GM18907 (cell line): Measurements from ENCODE around the gene NFYC.
"Not testable (repeated sequence)": the region's sequence is repeated elsewhere in the genome, so short reads cannot be mapped to it uniquely, and the experiment has no call there.

Experiments
- ATAC-seq: cut with Tn5 transposase; IDR thresholded peaks from one replicate; pipeline ENCODE4 v1.9.1; 2021; ENCODE audit warnings: mild to moderate bottlenecking, moderate library complexity; ENCODE audit not compliant: unreplicated experiment

NFYC gene

GRCh38 chr1:40704817-40705733, 13.6 kb downstream of the NFYC start:
- no peak for ATAC-seq

- no peak for ATAC-seq
Measured at GRCh38 chr1:40706626-40707025, 15.1 kb downstream of the NFYC start.

GRCh38 chr1:40708750-40709099, 17.2 kb downstream of the NFYC start:
- peak; percentile 73 for ATAC-seq

- ATAC-seq = peak; percentile 82
Measured at GRCh38 chr1:40709100-40709801, 17.7 kb downstream of the NFYC start.

- ATAC-seq = no peak
Measured at GRCh38 chr1:40709802-40710278, 18.3 kb downstream of the NFYC start.

GRCh38 chr1:40710581-40711315, 19.2 kb downstream of the NFYC start:
- no peak for ATAC-seq

- no peak for ATAC-seq
Measured at GRCh38 chr1:40711465-40712404, 20.2 kb downstream of the NFYC start.

GRCh38 chr1:40712405-40712944, 21.0 kb downstream of the NFYC start:
- ATAC-seq = no peak

- no peak for ATAC-seq
Measured at GRCh38 chr1:40712997-40713396, 21.5 kb downstream of the NFYC start.

- no peak for ATAC-seq
Measured at GRCh38 chr1:40715491-40716059, 24.1 kb downstream of the NFYC start.

GRCh38 chr1:40717065-40717464, 25.6 kb downstream of the NFYC start:
- ATAC-seq = no peak

GRCh38 chr1:40717955-40718354, 26.5 kb downstream of the NFYC start:
- ATAC-seq = no peak

- no peak for ATAC-seq
Measured at GRCh38 chr1:40720493-40720892, 29.0 kb downstream of the NFYC start.

GRCh38 chr1:40722622-40723021, 31.1 kb downstream of the NFYC start:
- ATAC-seq = no peak

GRCh38 chr1:40723196-40723955, 31.9 kb downstream of the NFYC start:
- no peak for ATAC-seq

GRCh38 chr1:40727662-40728061, 36.2 kb downstream of the NFYC start:
- ATAC-seq = not testable (repeated sequence)

- not testable (repeated sequence) for ATAC-seq
Measured at GRCh38 chr1:40729316-40729862, 37.9 kb downstream of the NFYC start.

- no peak for ATAC-seq
Measured at GRCh38 chr1:40732756-40733301, 41.3 kb downstream of the NFYC start.
